ENCODE measurements around the gene MDM2. TPM values are rescaled to one million over a fixed set of nuclear protein-coding genes. Genes with fewer than 3 reads are reported as not detected.

The MDM2 gene
- total RNA-seq, 1 donor from 2014 or later, result 123 TPM

DNA sequence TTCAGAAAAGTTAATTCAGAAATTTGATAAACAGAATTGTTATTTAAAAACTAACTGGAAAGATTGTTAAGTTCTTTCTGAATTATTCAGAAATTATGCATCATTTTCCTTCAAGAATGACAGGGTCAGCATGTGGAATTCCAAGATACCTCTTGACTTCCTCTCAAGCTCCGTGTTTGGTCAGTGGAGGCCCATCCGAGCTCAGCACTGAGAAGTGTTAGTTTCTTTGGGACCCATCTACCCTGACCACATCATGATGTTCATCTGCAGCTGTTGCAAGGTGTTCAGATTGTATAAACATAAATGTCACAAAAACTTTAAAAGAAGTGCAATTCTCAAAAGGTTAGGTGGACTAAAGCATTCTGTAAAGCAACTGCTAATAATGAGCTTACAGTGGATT is 33.7 kb downstream of the MDM2 start:
- Mint-ChIP-seq H3K9me3 (no peaks in the 10 kb centered on the region), H3K36me3 (ENCODE audit: low read depth) (peaks cover 21% of the 10 kb centered on the region), H3K27me3 (ENCODE audit: low read depth) (no peaks in the 10 kb centered on the region), H3K4me3 (no peak overlapping the region), H3K27ac (ENCODE audit: unreplicated experiment) (no peak overlapping the region), H3K4me1 (no peaks in the 10 kb centered on the region)
- DNase-seq (ENCODE audit: low read depth, low spot score), result no peak
- TF ChIP-seq, protein P1, sequence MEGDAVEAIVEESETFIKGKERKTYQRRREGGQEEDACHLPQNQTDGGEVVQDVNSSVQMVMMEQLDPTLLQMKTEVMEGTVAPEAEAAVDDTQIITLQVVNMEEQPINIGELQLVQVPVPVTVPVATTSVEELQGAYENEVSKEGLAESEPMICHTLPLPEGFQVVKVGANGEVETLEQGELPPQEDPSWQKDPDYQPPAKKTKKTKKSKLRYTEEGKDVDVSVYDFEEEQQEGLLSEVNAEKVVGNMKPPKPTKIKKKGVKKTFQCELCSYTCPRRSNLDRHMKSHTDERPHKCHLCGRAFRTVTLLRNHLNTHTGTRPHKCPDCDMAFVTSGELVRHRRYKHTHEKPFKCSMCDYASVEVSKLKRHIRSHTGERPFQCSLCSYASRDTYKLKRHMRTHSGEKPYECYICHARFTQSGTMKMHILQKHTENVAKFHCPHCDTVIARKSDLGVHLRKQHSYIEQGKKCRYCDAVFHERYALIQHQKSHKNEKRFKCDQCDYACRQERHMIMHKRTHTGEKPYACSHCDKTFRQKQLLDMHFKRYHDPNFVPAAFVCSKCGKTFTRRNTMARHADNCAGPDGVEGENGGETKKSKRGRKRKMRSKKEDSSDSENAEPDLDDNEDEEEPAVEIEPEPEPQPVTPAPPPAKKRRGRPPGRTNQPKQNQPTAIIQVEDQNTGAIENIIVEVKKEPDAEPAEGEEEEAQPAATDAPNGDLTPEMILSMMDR (conservative IDR thresholded peaks at IDR 0.05), result no peak

DNA sequence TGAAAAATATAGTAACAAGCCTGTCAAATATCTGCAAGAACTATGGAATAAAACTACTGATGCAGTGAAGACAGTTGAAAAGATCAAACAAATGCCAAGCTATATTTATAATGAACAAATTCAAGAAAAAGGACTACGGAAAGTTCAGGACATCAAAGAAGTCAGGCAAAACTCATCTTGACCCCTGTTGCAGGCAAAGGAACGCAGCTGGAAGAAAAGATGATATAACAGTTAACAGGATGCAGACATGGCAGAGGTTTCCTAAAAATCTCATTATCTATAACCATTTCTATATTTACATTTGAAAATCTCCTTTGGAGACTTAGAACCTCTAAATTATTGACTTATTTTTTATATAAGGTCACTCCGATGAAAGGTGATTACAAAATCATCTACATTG is 34.1 kb downstream of the MDM2 start:
- DNase-seq (ENCODE audit: low read depth, low spot score), result no peak
- Mint-ChIP-seq H3K4me1 (no peaks in the 10 kb centered on the region), H3K36me3 (ENCODE audit: low read depth) (peaks cover 21% of the 10 kb centered on the region), H3K9me3 (no peaks in the 10 kb centered on the region), H3K4me3 (no peak overlapping the region), H3K27ac (ENCODE audit: unreplicated experiment) (no peak overlapping the region), H3K27me3 (ENCODE audit: low read depth) (no peaks in the 10 kb centered on the region)
- TF ChIP-seq, protein P1 (conservative IDR thresholded peaks at IDR 0.05), result no peak

DNA sequence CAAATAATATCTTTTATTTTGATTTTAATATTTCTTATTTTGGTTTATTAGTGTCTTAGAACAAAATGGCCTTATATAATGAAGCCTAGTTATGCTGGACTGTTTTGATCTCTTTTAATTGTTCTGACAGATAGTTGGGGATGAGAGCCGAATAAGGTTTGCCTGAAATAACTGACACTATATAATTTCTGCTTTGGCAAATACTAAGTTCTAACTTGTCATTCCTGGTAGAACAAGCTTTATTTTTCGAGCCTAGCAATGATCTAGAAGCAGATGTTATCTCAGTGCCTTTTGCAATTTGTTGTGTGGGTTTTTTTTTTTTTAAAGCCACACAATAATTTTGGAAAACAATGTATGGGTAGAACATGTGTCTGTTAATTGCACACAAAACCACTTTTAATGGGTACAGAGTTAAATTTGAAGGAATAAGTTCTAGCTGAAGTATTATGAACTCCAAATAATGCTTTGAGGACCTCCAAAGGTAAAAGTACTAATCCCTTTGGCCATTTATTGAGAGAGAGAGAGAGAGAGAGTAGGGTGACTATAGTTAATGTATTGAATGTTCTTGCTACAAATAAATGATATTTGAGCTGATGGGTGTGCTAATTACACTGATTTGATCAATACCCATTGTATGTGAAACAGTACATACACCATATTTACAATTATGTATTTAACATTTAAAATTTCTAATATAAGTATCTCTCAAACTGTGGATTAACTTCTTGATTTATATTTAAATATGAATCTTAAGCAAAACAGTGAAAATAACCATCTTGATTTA is 35.0 kb downstream of the MDM2 start:
- Mint-ChIP-seq H3K4me3 (no peak overlapping the region), H3K27me3 (ENCODE audit: low read depth) (no peaks in the 10 kb centered on the region), H3K9me3 (no peaks in the 10 kb centered on the region), H3K27ac (ENCODE audit: unreplicated experiment) (no peak overlapping the region), H3K36me3 (ENCODE audit: low read depth) (peaks cover 21% of the 10 kb centered on the region), H3K4me1 (no peaks in the 10 kb centered on the region)
- DNase-seq (ENCODE audit: low read depth, low spot score), result no peak
- TF ChIP-seq, protein P1 (conservative IDR thresholded peaks at IDR 0.05), result no peak

DNA sequence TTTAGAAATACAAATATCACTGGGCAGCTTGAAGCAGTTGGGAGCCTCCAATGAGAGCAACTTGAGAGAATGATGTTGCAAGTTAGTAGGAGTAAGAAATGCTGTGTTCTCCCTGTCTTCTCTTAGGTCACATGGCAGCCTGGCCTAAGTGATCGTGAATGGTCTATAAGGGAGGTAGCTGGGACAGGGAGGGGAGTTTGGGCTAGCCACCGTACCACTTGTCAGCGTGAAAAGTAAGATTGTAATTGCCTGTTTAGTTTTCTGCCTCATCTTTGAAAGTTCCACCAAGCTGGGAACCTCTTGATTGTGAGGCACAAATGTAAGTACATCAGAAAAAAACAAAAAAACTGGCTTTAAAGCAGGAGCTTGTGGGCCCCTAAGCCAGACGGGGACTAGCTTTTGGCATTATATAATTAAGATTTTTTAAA is 36.4 kb downstream of the MDM2 start:
- H3K4me3 Mint-ChIP-seq, result no peak overlapping the region
- DNase-seq (ENCODE audit: low read depth, low spot score), result no peak
- H3K9me3 Mint-ChIP-seq, result no peaks in the 10 kb centered on the region
- no peaks in the 10 kb centered on the region for H3K4me1 Mint-ChIP-seq
- H3K27ac Mint-ChIP-seq (ENCODE audit: unreplicated experiment), result no peak overlapping the region
- peaks cover 13% of the 10 kb centered on the region for H3K36me3 Mint-ChIP-seq (ENCODE audit: low read depth)
- TF ChIP-seq, protein P1 (conservative IDR thresholded peaks at IDR 0.05), result no peak
- no peaks in the 10 kb centered on the region for H3K27me3 Mint-ChIP-seq (ENCODE audit: low read depth)

DNA sequence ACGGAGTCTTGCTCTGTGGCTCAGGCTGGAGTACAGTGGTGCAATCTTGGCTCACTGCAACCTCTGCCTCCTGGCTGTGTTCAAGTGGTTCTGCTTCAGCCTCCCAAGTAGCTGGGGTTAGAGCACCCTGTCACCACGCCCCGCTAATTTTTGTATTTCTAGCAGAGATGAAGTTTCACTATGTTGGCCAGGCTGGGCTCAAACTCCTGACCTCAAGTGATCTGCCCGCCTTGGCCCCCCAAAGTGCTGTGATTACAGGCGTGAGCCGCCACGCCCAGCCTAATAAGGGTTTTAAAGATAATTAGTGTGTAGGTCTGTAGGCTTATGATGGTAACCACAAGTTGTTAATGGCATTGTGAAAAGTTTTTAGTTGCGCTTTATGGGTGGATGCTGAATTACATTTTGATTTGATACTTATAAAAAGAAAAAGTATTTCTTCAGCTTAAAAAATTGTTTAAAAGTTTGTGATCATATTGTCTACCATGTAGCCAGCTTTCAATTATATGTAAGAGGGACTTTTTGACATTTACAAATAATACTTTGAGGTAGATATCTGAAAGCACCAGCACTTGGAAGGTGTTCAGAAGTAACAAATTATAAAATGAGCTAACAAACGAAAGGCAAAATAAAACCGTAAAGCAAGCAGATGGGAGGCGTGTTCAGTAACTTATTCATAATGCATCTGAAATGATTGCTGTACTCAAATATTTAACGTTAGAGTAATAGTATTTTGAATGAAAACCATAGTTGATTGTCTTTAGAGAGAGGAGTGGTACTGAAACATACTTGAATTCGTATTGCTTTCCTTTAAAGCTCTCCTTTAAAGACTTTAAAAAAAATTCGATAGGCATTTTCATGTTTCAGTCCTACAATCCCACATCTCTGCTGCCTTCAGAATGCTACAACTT is 37.1 kb downstream of the MDM2 start:
- no peak for DNase-seq (ENCODE audit: low read depth, low spot score)
- H3K27ac Mint-ChIP-seq (ENCODE audit: unreplicated experiment), result no peak overlapping the region
- H3K4me3 Mint-ChIP-seq, result no peak overlapping the region
- H3K9me3 Mint-ChIP-seq, result no peaks in the 10 kb centered on the region
- peaks cover 10% of the 10 kb centered on the region for H3K36me3 Mint-ChIP-seq (ENCODE audit: low read depth)
- no peaks in the 10 kb centered on the region for H3K27me3 Mint-ChIP-seq (ENCODE audit: low read depth)
- H3K4me1 Mint-ChIP-seq, result no peaks in the 10 kb centered on the region
- TF ChIP-seq, protein P1 (conservative IDR thresholded peaks at IDR 0.05), result no peak

Measured in neural crest cell (in vitro differentiated cells).